Nucleus accumbens (tissue), 56 donors: ENCODE results near the gene SND1.
A peak's percentile ranks its signal among the peaks of the same experiment; 100 is the strongest.
"Not testable (repeated sequence)": the region's sequence is repeated elsewhere in the genome, so short reads cannot be mapped to it uniquely, and the experiment has no call there.

Source experiments
- DNase-seq, 56 donors: peaks; one replicate each; lab custom pipeline; 2025; lab: John Stamatoyannopoulos, UW

SND1 gene

DNA sequence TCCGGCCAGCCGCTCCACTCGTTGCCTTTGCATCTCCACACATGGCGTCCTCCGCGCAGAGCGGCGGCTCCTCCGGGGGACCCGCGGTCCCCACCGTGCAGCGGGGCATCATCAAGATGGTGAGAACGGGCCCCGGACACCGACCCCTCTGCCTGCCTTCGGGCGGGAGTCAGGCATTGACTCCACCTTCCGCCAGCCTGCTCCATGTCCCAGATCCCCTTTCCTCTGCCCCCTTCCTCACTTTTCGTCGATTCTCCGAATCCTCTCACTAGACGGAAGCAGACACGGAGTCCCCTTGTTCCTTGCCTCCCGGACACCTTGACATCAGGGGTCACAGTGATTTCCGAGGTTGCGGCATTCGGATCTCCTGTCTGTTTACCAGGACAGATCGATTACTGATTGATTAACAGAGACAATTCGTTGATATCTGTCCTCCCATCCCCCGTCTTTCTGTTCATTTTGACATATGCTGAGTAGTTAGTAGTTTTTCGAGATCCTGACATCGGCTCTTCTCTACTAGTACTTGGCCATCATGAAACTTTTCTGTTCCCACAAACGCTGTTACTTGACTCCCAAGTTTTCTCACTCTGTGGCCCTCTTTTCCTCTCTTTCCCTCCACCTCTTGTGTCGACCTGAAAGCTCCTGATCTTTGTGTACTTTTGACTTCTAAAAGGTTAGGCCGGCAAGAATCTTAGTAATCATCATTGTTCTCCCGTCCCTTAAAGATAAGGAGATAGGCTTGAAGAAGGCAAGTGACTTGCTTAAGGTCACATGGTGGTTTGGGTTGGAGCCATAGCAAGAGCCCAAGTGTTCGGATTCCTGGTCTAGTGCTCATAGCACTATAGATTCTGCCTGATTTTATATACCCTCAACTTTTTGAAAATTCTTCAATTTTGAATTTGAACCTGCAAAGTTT is 597 bp downstream of the SND1 start:
- DNase-seq, result no peak

DNA sequence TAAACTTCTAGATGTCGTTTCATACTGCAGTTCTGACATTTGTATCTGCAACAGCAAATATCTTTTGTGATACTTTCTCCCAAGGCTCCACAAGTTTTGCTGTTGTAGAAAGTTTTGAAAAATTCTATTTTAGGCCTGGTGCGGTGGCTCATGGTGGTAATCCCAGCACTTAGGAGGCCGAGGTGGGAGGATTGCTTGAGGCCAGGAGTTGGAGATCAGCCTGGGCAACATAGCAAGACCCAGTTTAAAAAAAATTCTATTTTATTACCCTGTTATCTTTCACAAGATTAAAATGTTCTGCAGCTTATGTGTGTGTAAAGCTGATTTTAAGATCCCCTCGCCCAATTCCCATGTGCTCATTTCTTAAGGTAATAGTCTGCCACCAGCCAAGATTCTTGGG is 1.4 kb downstream of the SND1 start:
- no peak for DNase-seq

DNA sequence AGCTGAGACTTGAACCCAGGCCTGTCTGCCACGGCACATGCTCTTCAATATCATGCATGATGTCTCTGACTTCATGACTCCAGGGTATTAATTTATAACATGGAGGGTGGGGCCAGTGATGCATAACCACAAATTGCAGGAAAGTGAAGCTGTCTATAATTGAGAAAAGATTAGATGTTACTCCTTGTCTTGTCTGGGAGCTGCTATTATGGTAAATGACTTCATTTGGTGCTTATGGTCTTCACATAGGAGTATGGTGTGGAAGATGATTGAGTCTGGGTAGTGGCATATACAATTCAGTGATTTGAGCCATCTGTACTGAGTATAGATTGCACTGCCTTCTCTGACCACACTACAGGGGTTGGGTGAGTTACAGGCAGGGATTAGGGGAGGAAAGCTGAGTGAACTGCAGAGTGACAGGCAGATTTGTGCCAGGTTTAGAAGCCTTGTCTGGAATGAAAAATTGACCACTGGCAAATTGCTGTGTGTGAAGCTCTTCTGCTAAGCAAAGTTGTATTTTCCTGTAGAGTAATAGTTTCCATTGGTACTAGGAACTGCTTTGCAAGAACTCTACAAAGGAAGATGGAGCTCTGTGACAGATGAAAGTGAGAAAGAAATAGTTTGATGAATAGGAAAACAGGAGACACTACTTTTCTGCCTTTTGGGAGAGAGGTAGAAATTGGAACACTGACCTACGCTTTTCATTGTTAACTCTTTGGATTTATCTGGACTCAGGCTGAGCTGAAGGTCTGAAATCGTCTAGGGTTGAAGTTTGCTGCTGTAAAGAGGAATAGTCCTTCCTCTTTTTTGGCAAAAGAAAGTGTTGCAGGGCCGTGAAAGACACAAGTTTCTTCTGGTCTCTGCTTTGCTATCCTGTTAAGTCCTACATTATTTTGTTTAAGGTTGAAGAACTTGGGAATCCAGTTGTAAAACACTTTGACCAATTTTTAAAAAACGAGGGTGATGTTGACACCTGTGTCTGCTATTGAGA is 2.7 kb downstream of the SND1 start:
- no peak for DNase-seq

DNA sequence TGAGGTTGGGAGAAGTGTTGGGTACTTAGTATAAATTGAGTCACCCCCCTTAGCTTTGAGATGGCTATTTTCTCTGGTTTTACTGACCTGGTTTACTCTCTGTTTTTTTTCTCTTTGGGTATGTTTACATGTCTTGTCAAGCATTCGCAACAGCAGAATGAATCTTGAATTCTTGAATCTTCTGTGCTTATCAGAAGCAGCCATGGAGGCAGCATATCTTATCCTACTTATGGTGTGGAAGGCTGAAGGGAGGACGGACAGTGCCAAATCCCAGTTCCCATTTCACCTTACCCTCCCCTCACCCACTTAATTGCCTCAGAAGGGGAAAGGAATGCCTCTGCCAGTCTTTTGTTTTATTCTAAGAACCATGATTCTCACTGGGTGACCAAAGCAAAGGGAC is 3.7 kb downstream of the SND1 start:
- no peak for DNase-seq

DNA sequence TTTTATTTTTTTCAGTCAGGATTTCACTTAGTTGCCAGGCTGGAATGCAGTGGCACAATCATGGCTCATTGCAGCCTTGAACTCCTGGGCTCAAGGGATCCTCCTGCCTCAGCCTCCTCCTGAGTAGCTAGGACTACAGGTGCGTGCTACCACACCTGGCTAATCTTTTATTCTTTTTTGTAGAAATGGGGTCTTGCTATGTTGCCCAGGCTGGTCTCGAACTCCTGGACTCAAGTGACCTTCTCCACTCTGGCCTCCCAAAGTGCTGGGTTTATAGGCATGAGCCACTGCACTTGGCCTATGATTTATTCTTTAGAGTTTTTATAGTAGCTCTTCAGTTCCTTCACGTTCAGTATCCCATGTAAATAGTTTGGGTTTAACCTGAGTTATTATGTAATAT is 5.5 kb downstream of the SND1 start:
- no peak for DNase-seq

DNA sequence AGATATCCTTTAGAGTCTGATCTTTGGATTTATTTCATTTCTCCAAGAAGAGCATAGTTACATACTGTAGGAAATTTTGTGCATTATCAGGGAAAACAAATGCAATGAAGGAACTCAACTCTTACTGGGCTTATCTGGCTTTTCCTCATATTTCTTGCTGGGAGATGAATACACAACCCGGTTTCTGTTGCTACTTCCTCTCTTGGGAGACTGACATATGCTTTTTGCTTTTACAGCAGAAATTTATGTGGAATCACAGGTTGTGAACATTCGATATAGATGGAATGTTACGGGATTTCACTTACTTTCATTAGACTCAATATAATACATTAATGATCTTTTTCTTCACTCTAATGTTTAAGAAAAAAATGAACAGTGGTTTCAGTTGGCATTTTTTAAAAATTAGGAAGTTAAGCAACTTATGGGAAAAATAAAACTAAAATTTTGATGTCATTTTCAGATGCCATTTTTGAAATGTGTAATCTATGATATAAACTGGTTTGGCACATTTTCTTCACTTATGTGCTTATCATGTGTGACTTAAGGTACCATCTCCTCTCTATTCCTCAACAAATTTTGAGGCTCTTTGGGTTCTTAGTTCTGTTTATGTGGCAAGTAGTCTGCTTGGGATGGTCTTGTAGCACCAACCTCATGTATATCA is 7.1 kb downstream of the SND1 start:
- no peak for DNase-seq

DNA sequence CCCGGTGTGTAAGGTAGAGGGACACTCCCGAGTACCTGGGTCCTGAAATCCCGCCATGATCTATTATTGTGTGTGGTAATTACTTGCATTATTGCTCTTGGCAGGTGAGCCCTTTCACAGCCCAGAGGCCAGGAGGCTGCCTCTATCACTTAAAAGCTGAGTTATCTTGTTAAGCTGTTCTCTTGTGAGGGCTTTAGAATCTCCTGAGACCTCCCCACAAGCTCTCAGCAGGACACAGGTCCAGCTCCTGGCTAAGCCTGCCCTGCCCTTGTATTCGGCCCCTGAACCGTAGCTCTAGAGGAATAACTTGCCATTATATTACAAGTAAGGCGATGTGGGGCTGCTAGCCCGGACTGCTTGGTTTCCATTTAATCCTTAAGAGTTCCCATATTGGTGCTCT is 13.9 kb downstream of the SND1 start:
- DNase-seq, result no peak

DNA sequence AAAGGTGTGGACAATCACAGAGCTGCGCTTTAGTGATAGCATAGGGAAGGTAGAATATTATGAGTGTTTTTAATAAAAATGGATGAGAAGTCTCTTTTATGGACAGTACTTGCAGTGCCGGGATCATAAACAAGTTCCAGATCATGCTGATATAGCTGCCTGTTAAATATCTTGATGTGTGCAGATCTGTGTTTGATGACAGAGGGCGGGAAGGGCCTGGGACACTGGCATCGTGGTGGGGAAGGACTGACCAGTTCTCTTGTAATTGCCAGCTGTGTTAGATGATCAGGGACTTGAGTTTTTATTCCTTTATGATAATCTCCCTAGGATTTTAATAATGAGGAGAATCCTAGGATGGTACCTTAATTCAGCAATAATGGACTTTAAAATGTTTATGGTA is 14.6 kb downstream of the SND1 start:
- no peak for DNase-seq

DNA sequence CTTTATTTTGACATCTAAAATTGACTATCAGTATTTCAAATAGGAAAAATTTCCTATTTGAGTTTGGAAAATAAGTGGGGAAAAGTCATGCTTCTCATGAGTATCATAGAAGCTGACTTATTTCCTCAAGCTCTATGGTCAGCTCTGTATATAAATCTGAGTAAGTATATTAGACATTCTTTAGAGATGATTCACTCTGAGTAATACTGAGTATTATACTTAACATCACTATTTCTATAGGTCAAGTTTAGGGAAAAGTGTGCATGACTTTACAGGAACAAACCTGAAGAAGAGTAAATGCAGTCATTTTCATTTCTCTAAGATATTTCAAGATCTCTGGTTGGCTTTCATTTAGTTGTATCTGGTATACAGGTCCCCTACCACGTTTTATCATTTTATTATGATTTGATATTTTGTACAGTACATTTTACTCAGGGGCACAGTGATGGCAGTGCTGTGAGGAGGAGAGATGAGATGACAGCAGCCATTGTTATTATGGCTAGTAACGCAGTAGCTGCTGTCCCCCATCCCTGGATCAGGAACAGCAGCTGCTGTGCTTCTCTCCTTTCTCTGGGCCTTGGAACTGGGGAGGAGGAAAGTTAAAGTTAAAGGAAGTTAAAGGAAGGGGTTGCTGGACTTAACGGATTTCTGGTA is 15.2 kb downstream of the SND1 start:
- no peak for DNase-seq

DNA sequence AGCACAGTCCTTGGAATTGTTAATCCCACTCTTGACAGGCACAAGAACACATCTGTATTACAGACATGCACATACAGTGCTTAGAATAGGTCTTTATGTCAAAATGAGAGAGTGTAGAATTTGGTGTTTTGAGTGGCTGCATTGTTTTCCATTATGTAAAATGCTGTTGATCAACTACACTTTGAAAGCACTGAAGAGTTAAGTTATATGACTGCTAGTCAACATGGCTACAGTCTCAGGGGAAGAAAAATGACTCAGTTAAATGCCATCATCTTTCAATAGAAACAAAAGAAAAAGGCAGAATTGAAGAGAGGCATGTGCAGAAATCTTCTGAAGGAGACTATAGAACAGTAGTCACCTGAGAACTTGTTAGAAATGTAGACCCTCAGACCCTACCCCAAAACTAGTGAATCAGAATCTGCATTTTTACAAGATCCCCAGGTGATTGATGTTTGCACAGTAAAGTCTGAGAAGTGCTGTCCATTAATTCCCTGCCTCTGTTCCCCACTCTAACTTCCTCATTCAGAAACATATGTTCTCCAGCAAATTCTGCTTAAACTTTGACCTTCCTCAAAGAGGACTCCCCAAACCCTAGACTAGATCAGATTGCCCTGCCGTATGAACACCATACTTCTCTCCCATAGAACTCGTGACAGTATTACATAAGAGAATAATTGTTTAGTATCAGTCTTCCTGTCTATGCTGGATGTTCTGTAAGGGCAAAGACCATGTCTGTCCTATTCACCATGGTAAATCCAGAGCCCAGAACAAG is 16.0 kb downstream of the SND1 start:
- no peak for DNase-seq

DNA sequence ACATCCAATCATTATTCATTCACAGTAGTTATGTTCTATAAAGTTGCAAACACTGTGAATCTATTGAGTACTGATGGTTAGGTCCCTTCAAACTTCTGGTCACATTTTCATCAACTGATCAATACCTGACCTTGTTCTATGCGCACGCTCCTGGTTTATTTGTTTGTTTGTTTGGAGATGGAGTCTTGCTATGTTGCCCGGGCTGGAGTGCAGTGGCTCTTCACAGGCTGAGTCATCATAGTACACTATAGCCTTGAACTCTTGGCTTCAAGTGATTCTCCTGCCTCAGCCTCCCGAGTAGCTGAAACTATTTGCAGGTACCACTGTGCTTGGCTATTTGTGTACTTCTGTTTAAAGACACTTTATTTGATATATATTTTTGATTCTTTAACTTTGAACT is 19.3 kb downstream of the SND1 start:
- DNase-seq, result no peak

DNA sequence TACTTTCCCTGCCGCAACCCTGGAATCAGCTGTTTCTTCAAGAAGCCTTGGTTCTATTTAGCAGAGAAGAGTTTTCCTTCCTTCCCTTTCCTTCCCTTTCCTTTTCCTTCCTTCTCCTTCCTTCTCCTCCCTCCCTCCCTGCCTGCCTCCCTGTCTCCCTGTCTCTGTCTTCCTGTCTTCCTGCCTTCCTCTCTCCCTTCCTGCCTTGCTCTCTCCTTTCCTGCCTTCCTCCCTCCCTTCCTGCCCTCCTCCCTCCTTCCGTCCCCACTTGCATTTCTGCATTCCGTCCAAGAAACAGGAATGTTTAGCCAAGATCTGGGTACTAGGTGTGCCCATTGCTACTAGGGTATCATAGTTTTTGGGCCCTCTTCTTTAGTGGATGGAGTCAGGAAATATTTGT is 21.9 kb downstream of the SND1 start:
- DNase-seq, result no peak

DNA sequence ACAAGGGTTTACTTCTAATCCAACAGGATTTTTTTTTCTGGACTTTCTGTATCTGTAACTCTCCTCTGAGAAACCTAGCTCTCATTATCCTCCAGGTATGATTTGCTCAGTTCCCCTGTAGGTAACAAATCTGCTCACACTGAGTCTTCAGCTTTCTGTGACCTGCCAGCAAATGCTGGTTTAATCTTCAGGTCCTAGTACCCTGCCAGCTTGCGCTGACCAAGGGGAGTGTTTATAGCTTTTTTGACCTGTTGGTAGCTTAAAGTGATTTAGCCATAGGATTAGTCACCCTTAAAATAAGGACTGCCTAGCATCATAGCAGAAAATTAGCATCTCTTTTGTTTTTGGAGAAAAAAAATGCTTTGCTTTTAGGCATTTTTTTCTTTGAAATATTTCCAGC is 22.4 kb downstream of the SND1 start:
- no peak for DNase-seq

DNA sequence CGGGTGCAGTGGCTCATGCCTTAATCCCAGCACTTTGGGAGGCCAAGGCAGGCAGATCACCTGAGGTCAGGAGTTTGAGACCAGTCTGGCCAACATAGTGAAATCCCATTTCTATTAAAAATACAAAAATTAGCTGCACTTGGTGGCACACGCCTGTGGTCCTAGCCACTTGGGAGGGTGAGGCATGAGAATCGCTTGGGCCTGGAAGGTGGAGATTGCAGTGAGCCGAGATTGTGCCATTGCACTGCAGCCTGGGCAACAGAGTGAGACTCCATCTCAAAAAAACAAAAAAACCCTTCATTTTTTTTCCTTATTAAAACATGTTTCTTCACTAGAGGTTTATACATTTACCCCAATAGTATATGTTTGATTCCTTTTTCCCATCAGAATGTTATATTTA is 22.9 kb downstream of the SND1 start:
- DNase-seq, result not testable (repeated sequence)

DNA sequence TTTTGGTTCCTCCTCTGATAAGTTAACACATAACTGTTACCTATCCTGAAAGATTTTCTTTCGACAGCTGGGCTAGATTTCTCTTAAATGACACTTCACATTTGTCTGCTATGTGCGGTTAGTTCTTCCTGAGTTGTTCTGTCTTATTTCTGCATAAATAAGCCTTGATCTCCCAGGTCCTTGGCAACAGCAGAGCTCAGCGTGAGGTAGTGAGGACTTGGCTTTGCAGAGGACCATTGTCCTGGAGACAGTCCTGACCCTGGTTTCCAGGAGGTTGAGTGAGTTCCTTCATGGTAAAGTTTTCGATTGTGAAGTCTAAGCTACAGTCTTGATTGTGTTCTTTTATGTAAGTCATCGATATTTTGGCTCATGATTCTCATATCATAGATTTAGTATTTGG is 23.7 kb downstream of the SND1 start:
- no peak for DNase-seq

DNA sequence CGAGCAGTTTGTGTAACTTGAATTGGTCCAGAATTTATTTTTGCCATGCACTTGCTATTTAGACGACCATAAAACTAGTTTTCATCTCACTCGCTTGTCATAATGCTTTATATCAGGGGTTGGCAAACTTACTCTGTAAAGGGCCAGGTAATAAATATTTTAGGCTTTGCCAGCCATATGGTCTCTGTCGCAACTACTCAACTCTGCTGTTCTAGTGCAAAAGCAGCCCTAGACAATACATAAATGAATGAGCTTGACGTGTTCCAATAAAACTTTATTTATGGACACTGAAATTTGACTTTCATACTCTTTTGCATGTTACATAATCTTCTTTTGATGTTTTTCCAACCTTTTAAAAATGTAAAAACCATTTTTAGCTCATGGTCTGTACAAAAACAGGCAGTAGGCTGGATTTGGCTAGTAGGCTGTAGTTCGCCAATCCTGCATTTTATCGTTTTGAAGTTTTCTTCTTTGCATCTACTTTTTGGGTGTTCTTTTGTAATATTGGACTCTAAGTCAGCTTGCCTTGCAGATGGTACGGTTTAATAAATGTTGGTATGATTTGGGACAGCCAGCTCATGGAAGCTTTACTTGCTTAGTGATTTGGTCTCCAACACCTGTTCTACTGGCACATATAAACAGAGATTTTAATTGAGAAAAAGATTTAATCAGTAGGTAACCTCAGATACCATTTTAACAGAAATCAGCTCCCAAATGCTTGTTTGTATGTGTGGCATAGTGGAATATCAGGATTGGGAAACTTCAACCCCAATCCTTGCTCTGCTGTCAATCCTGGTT is 25.6 kb downstream of the SND1 start:
- DNase-seq, result no peak

DNA sequence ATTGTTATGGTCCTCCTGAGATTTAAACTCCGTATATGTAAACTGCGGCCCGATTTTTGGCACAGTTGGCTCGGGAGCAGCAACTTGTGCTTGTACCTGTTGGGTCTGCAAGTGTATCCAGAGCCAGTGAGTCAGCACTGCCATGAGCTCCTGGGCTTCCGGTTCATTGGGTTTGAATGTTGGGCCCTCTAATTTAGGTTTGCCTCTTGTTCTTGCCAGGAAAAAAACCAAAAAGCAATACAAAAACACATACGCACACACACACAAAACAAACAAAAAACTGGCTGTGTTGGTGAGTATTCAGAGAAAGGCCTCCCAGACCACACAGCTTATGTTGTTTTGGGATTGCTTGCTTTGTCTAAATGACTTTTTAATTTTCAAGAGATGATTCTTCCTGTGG is 26.3 kb downstream of the SND1 start:
- peak in 19 of 56 donors; percentile 2 to 53 (median 9) for DNase-seq

DNA sequence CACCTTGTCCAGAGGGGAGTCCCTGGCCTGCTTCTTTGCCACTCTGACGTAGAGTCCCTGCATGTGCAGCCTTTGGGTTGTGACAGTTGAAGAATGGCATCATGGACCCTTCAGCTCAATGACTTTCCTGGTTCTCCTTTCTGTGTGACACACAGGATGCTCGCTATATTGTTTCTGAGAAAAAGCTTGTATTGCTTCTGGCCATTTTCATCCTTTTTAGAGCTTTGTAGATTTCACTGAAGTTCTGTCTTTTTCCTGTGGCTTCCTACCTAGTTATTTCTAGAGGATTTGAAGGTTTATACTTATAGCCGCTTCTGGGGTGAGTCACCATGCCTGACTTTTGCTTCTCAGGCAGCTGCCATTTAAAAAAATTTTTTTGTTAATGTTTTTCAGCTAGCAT is 27.0 kb downstream of the SND1 start:
- DNase-seq, result no peak

DNA sequence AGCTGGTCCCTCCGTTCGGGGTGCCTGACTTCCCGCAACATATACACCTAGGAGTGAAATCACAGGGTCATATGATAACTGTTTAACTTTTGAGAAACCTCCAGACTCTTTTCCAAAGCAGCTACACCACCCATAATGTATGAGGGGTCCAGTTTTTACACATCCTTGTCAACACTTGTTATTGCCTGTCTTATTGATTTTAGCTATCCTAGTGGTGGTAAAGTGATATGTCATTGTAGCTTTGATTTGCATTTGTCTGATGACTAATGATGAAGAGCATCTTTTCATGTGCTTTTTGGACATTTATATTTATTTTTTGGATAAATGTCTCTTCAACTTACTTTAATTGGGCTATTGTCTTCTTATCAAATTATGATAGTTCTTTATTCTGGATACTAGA is 29.0 kb downstream of the SND1 start:
- DNase-seq, result no peak
